OCI-LY3 (cell line): ENCODE measurements around the gene RNF144A.

Experiments used
- H2AFZ ChIP-seq: fragments of 200-600, 300-600 bp; shearing (Covaris generic); 2 replicates; pipeline ENCODE4 v1.6.0; 2014; ENCODE audit warnings: antibody characterized with exemption, low read depth, low read length
- H3K27ac ChIP-seq: fragments of 200-600, 300-600 bp; sonication (generic); 2 replicates; pipeline ENCODE4 v1.5.1; 2014; ENCODE audit warnings: mild to moderate bottlenecking, low read length, moderate library complexity, mixed read lengths
- H3K27me3 ChIP-seq: fragments of 200-600, 300-600 bp; sonication (generic); 2 replicates; pipeline ENCODE4 v1.6.1; 2014; ENCODE audit warnings: low read depth, low read length, mixed read lengths
- H3K36me3 ChIP-seq: fragments of 200-600, 300-600 bp; sonication (generic); replicated peaks from 2 replicates; pipeline ENCODE3; 2014; ENCODE audit warnings: low read depth, low read length, mixed read lengths
- H3K4me1 ChIP-seq: fragments of 300-600, 200-600 bp; sonication (generic); 2 replicates; pipeline ENCODE4 v1.6.1; 2014; ENCODE audit warnings: low read length, mixed read lengths
- H3K4me2 ChIP-seq: fragments of 200-600, 300-600 bp; sonication (generic); 2 replicates; pipeline ENCODE4 v1.6.1; 2014; ENCODE audit warnings: low read length, mixed read lengths
- H3K4me3 ChIP-seq: fragments of 300-600, 200-600 bp; sonication (generic); 2 replicates; pipeline ENCODE4 v1.5.1; 2014; ENCODE audit warnings: antibody characterized with exemption, mild to moderate bottlenecking, low read length, moderate library complexity
- H3K79me2 ChIP-seq: fragments of 300-600, 200-600 bp; shearing (Covaris generic); 2 replicates; pipeline ENCODE4 v1.6.1; 2014; ENCODE audit warnings: mild to moderate bottlenecking, low read length, mixed read lengths
- H3K9ac ChIP-seq: fragments of 300-600, 200-600 bp; shearing (Covaris generic); 2 replicates; pipeline ENCODE4 v1.6.0; 2014; ENCODE audit warnings: mild to moderate bottlenecking, low read length, moderate library complexity
- H3K9me3 ChIP-seq: fragments of 200-600, 300-600 bp; shearing (Covaris generic); 2 replicates; pipeline ENCODE4 v1.6.1; 2014; ENCODE audit warnings: low read length, mixed read lengths; ENCODE audit not compliant: insufficient read depth
- H4K20me1 ChIP-seq: fragments of 200-600, 300-600 bp; sonication (generic); 2 replicates; pipeline ENCODE4 v1.6.1; 2016; ENCODE audit warnings: low read length, mixed read lengths; ENCODE audit not compliant: insufficient read depth
- EZH2phosphoT487 ChIP-seq: fragments of 200-600 bp; shearing (Covaris generic); IDR thresholded peaks from 2 replicates; pipeline ENCODE4 v1.6.1; 2018; ENCODE audit warnings: antibody characterized with exemption, mixed run types, low read depth
- TF ChIP-seq, protein P1 (sequence below): fragments of 200-600, 300-600 bp; sonication (generic); IDR thresholded peaks from 2 replicates; pipeline ENCODE4 v1.5.1; 2014; ENCODE audit warnings: antibody characterized with exemption, low read length, low read depth

The RNF144A gene

DNA sequence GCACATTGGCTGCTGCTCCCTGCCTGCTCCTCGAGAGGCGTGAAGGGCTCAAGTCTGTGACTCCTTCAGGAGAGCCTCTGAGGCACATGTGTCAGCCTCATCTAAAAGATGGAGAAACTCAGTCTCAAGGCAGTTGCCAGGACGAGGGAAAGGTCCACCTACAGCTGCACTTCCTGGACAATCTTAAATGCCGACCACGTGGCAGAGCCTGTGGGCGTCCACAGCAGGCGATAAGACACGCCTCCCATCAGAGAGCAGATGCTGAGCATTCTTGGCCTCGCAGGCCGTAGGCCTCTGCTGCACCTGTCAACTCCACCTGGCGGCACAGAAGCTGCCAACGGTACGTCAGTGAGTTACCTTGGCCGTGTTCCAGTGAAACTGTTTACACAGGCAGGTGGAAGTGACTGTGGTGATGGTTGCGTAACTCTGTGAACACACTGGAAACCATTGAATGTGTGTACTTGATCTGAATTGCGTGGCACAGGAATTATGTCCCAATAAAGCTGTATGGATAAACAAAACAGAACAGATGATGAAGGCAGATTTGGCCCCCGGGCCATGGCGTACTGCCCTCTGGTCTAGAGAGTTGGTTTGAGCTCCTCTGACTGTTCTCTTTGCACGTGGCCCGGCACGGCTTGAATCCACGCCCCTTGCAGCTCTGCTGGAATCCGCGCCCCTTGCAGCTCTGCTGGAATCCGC lies 114.5 kb downstream of the RNF144A start:
- Histone ChIP-seq H3K79me2 (no peaks in the 10 kb centered on the region), H2AFZ (no peak overlapping the region), H3K27me3 (peaks cover 20% of the 10 kb centered on the region), H3K4me1 (no peaks in the 10 kb centered on the region), H3K4me3 (no peak overlapping the region), H3K9ac (no peak overlapping the region), H3K4me2 (no peak overlapping the region), H3K27ac (no peak overlapping the region), H3K36me3 (no peaks in the 10 kb centered on the region), H3K9me3 (no peaks in the 10 kb centered on the region), H4K20me1 (no peaks in the 10 kb centered on the region)
- TF ChIP-seq EZH2phosphoT487 = no peak
- TF ChIP-seq, protein P1, sequence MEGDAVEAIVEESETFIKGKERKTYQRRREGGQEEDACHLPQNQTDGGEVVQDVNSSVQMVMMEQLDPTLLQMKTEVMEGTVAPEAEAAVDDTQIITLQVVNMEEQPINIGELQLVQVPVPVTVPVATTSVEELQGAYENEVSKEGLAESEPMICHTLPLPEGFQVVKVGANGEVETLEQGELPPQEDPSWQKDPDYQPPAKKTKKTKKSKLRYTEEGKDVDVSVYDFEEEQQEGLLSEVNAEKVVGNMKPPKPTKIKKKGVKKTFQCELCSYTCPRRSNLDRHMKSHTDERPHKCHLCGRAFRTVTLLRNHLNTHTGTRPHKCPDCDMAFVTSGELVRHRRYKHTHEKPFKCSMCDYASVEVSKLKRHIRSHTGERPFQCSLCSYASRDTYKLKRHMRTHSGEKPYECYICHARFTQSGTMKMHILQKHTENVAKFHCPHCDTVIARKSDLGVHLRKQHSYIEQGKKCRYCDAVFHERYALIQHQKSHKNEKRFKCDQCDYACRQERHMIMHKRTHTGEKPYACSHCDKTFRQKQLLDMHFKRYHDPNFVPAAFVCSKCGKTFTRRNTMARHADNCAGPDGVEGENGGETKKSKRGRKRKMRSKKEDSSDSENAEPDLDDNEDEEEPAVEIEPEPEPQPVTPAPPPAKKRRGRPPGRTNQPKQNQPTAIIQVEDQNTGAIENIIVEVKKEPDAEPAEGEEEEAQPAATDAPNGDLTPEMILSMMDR = no peak

DNA sequence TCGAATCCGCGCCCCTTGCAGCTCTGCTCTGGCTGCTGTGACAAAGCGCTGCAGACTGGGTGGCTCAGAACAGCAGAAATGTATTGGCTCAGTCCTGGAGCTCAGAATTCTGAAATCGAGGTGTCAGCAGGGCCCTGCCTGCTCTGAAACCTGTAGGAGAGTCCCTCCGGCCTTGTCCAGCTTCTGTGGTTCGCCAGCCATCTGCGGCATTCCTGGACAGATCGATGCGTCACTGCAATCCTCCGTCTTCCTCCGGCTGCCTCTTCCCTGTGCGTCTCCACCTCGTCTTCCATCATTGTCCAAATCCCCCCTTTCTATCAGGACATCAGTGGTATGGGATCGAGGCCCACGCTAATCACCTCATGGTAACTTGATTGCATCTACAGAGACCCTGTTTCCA lies 115.2 kb downstream of the RNF144A start:
- Histone ChIP-seq H2AFZ (no peak overlapping the region), H3K4me3 (no peak overlapping the region), H3K79me2 (no peaks in the 10 kb centered on the region), H3K9ac (no peak overlapping the region), H3K4me2 (no peak overlapping the region), H3K36me3 (no peaks in the 10 kb centered on the region), H3K9me3 (no peaks in the 10 kb centered on the region), H3K4me1 (no peaks in the 10 kb centered on the region), H4K20me1 (no peaks in the 10 kb centered on the region), H3K27me3 (peaks cover 27% of the 10 kb centered on the region), H3K27ac (no peak overlapping the region)
- TF ChIP-seq EZH2phosphoT487 = no peak
- TF ChIP-seq, protein P1 = no peak

DNA sequence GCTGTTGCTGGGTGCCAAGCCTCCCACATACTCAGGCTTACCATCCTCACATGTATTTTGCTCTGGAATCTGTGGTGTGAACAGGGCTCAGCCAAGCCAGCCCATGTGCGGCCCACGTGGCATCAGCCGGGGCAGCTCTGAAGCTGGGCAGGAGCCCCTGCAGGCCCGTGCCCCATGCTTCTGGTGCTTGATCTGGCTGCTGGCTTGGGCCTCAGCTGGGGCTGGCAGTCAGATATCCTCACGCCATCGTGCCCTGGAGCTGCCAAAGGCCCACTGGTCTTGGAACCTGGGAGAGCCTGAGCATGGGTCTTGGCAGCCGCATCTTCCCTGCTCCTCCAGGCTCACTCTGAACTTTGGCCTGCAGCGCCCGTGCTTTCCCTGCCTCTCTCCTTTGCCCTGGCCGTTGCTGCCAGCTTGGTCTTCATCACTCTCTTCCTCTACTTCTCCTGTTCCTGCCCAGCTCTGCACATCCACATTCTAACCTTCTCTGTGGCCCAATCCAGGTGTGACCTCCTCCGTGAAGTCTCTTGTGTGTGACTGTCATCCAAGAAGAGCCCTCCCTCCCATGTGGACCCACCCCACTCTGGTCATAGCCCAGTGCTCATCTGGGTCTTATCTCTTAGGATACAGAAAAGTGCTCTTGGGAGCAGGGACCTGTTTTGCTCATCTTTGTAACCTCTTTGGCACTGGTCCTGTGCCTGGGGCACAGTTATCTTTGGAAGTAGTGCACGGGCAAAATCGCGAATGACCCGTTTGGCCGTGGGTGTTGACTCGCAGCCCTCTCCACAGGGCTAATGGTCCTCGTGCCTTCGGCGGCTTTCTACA lies 116.1 kb downstream of the RNF144A start:
- H3K4me1 ChIP-seq = no peaks in the 10 kb centered on the region
- no peak overlapping the region for H3K9ac ChIP-seq
- no peak overlapping the region for H3K27ac ChIP-seq
- no peak overlapping the region for H2AFZ ChIP-seq
- no peak for TF ChIP-seq EZH2phosphoT487
- no peaks in the 10 kb centered on the region for H3K36me3 ChIP-seq
- H4K20me1 ChIP-seq = no peaks in the 10 kb centered on the region
- no peak overlapping the region for H3K4me2 ChIP-seq
- H3K9me3 ChIP-seq = no peaks in the 10 kb centered on the region
- H3K79me2 ChIP-seq = no peaks in the 10 kb centered on the region
- peaks cover 29% of the 10 kb centered on the region for H3K27me3 ChIP-seq
- H3K4me3 ChIP-seq = no peak overlapping the region

DNA sequence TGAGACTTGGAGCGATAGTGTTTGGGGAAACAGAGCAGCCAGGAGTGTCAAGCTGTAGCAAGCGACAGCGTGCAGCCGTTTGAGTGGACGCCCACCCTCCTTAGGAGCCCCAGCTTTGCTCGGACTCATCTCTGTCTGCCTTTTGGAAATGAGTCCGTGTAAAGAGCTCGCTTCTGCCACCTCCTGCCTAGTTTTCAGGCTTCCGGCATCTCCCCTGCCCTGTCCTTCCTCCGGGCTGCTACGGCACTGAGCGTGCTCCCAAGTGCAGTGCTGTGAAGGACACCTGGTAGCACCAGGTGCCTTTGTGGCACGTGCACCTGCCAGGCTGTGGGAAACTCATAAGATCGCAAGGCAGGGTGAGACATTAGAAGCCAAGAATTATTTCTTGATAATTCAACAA lies 117.1 kb downstream of the RNF144A start:
- Histone ChIP-seq H3K36me3 (no peaks in the 10 kb centered on the region), H3K9ac (no peak overlapping the region), H3K4me2 (no peak overlapping the region), H3K9me3 (no peaks in the 10 kb centered on the region), H3K27ac (no peak overlapping the region), H4K20me1 (no peaks in the 10 kb centered on the region), H3K79me2 (no peaks in the 10 kb centered on the region), H3K4me3 (no peak overlapping the region), H2AFZ (no peak overlapping the region), H3K4me1 (no peaks in the 10 kb centered on the region), H3K27me3 (peaks cover 29% of the 10 kb centered on the region)
- TF ChIP-seq EZH2phosphoT487 = no peak
- TF ChIP-seq, protein P1 = no peak
